Chondrocyte (in vitro differentiated cells): ENCODE measurements around the gene ENKUR. TPM values are rescaled to one million over a fixed set of nuclear protein-coding genes. Genes with fewer than 3 reads are reported as not detected.

Source experiments
- DNase-seq: peaks from one replicate; pipeline ENCODE4 v3.0.0; 2021; ENCODE audit warnings: mixed read lengths, low spot score
- H3K27ac Mint-ChIP-seq: one replicate; pipeline ENCODE4 v1.8.0; 2021; ENCODE audit warnings: mild to moderate bottlenecking, moderate library complexity, mixed read lengths; ENCODE audit not compliant: unreplicated experiment
- H3K27me3 Mint-ChIP-seq: 2 replicates; pipeline ENCODE4 v1.8.0; 2021; ENCODE audit warnings: low read depth, mixed read lengths
- H3K36me3 Mint-ChIP-seq: 2 replicates; pipeline ENCODE4 v1.8.0; 2021; ENCODE audit warnings: low read depth, mixed read lengths
- H3K4me1 Mint-ChIP-seq: 2 replicates; pipeline ENCODE4 v1.8.0; 2021; ENCODE audit warnings: low read depth, mild to moderate bottlenecking, mixed read lengths
- H3K4me3 Mint-ChIP-seq: one replicate; pipeline ENCODE4 v1.8.0; 2021; ENCODE audit warnings: mild to moderate bottlenecking, moderate library complexity, mixed read lengths; ENCODE audit not compliant: unreplicated experiment
- H3K9me3 Mint-ChIP-seq: 2 replicates; pipeline ENCODE4 v1.8.0; 2021; ENCODE audit warnings: low read depth, mixed read lengths
- CTCF ChIP-seq: fragments of 200-600 bp; sonication (generic); IDR thresholded peaks from 2 replicates; pipeline ENCODE4 v1.5.0; 2021; ENCODE audit warnings: antibody characterized with exemption, mild to moderate bottlenecking, moderate library complexity
- total RNA-seq: library from RNA; stranded (reverse); gene quantifications from 3 replicates; pipeline ENCODE4 v1.2.1, GENCODE V29; 2021

The ENKUR gene
- total RNA-seq, 1 donor from 2014 or later, result 0.45 TPM

- Mint-ChIP-seq H3K9me3 (no peaks in the 10 kb centered on the region), H3K27me3 (peaks cover 2% of the 10 kb centered on the region), H3K4me3 (no peak overlapping the region), H3K4me1 (peaks cover 8% of the 10 kb centered on the region), H3K27ac (no peak overlapping the region), H3K36me3 (no peaks in the 10 kb centered on the region)
- no peak for DNase-seq
- no peak for TF ChIP-seq CTCF
Observed at GRCh38 chr10:24963521-24964041, 52.4 kb downstream of the ENKUR start.

- no peaks in the 10 kb centered on the region for H3K9me3 Mint-ChIP-seq
- H3K36me3 Mint-ChIP-seq, result no peaks in the 10 kb centered on the region
- peaks cover 14% of the 10 kb centered on the region for H3K4me1 Mint-ChIP-seq
- no peak for DNase-seq
- no peak for TF ChIP-seq CTCF
- peak overlapping the region; percentile 5 for H3K27ac Mint-ChIP-seq
- peaks cover 2% of the 10 kb centered on the region for H3K27me3 Mint-ChIP-seq
- no peak overlapping the region for H3K4me3 Mint-ChIP-seq
Observed at GRCh38 chr10:24962995-24963394, 53.0 kb downstream of the ENKUR start.

GRCh38 chr10:24961582-24961981, 54.4 kb downstream of the ENKUR start:
- no peak for DNase-seq
- H3K4me3 Mint-ChIP-seq, result no peak overlapping the region
- H3K27me3 Mint-ChIP-seq, result peaks cover 2% of the 10 kb centered on the region
- no peak for TF ChIP-seq CTCF
- peaks cover 26% of the 10 kb centered on the region for H3K4me1 Mint-ChIP-seq
- H3K9me3 Mint-ChIP-seq, result no peaks in the 10 kb centered on the region
- H3K27ac Mint-ChIP-seq, result no peak overlapping the region
- no peaks in the 10 kb centered on the region for H3K36me3 Mint-ChIP-seq

- Mint-ChIP-seq H3K9me3 (no peaks in the 10 kb centered on the region), H3K27me3 (no peaks in the 10 kb centered on the region), H3K4me1 (peaks cover 26% of the 10 kb centered on the region), H3K4me3 (no peak overlapping the region), H3K27ac (peak overlapping the region; percentile 95), H3K36me3 (no peaks in the 10 kb centered on the region)
- TF ChIP-seq CTCF, result no peak
- no peak for DNase-seq
Observed at GRCh38 chr10:24959382-24959730, 56.6 kb downstream of the ENKUR start.

- Mint-ChIP-seq H3K36me3 (no peaks in the 10 kb centered on the region), H3K27ac (peak overlapping the region; percentile 95), H3K4me3 (no peak overlapping the region), H3K27me3 (no peaks in the 10 kb centered on the region), H3K9me3 (no peaks in the 10 kb centered on the region), H3K4me1 (peaks cover 26% of the 10 kb centered on the region)
- TF ChIP-seq CTCF, result peak; percentile 24
- DNase-seq, result no peak
Observed at GRCh38 chr10:24958721-24959381, 57.1 kb downstream of the ENKUR start.
